H9 (cell line): ENCODE results near the gene WNT5B. TPM values are rescaled to one million over a fixed set of nuclear protein-coding genes. Genes with fewer than 3 reads are reported as not detected.
A peak's percentile ranks its signal among the peaks of the same experiment; 100 is the strongest.

ENCODE experiments used
- DNase-seq: peaks from one replicate; pipeline ENCODE4 v3.0.0-alpha.2; 2017
- H2AFZ ChIP-seq: one replicate; pipeline ENCODE4 v1.6.1; 2013; ENCODE audit warnings: mild to moderate bottlenecking, low read length, control low read depth, moderate library complexity
- H2AK5ac ChIP-seq: 2 replicates; pipeline ENCODE4 v1.6.1; 2013; ENCODE audit warnings: low read length, control low read depth, mixed read lengths; ENCODE audit not compliant: insufficient read length
- H2BK120ac ChIP-seq: one replicate; pipeline ENCODE4 v1.6.1; 2013; ENCODE audit warnings: low read depth, mild to moderate bottlenecking, low read length, control low read depth, inconsistent platforms; ENCODE audit not compliant: poor library complexity, severe bottlenecking
- H2BK12ac ChIP-seq: 2 replicates; pipeline ENCODE4 v1.6.1; 2013; ENCODE audit warnings: low read length, control low read depth, mixed read lengths, low read depth; ENCODE audit not compliant: insufficient read length
- H2BK15ac ChIP-seq: 2 replicates; pipeline ENCODE4 v1.6.1; 2013; ENCODE audit warnings: low read depth, low read length, control low read depth
- H2BK20ac ChIP-seq: one replicate; pipeline ENCODE4 v1.6.1; 2013; ENCODE audit warnings: low read depth, mild to moderate bottlenecking, low read length, control low read depth, inconsistent platforms; ENCODE audit not compliant: poor library complexity, severe bottlenecking
- H2BK5ac ChIP-seq: 2 replicates; pipeline ENCODE4 v1.6.1; 2013; ENCODE audit warnings: low read length, control low read depth, mixed read lengths; ENCODE audit not compliant: insufficient read length
- H3K14ac ChIP-seq: 2 replicates; pipeline ENCODE4 v1.6.1; 2013; ENCODE audit warnings: low read length, control low read depth; ENCODE audit not compliant: insufficient read depth
- H3K18ac ChIP-seq: 2 replicates; pipeline ENCODE4 v1.6.1; 2013; ENCODE audit warnings: low read depth, mild to moderate bottlenecking, mixed read lengths, low read length, control low read depth; ENCODE audit not compliant: insufficient read length
- H3K23ac ChIP-seq: 2 replicates; pipeline ENCODE4 v1.6.1; 2013; ENCODE audit warnings: low read length, control low read depth, mixed read lengths, low read depth; ENCODE audit not compliant: insufficient read length
- H3K23me2 ChIP-seq: 2 replicates; pipeline ENCODE4 v1.6.1; 2013; ENCODE audit warnings: low read depth, mild to moderate bottlenecking, mixed read lengths, low read length, control low read depth; ENCODE audit not compliant: insufficient read length, poor library complexity, severe bottlenecking
- H3K27ac ChIP-seq: 2 replicates; pipeline ENCODE4 v1.5.1; 2013; ENCODE audit warnings: low read length, control low read depth, mixed read lengths, low read depth; ENCODE audit not compliant: insufficient read length
- H3K27me3 ChIP-seq: 2 replicates; pipeline ENCODE4 v1.6.1; 2013; ENCODE audit warnings: low read length, control low read depth, inconsistent platforms; ENCODE audit not compliant: insufficient read depth
- H3K4ac ChIP-seq: 2 replicates; pipeline ENCODE4 v1.6.1; 2013; ENCODE audit warnings: low read depth, mild to moderate bottlenecking, control low read depth, inconsistent platforms, low read length, moderate library complexity
- H3K4me1 ChIP-seq: 2 replicates; pipeline ENCODE4 v1.6.1; 2013; ENCODE audit warnings: low read length, control low read depth, inconsistent platforms; ENCODE audit not compliant: insufficient read depth
- H3K4me2 ChIP-seq: 2 replicates; pipeline ENCODE4 v1.6.1; 2013; ENCODE audit warnings: low read length, control low read depth, mixed read lengths; ENCODE audit not compliant: insufficient read length, insufficient read depth
- H3K56ac ChIP-seq: 2 replicates; pipeline ENCODE4 v1.6.1; 2013; ENCODE audit warnings: low read depth, mild to moderate bottlenecking, mixed read lengths, low read length, control low read depth; ENCODE audit not compliant: insufficient read length
- H3K79me1 ChIP-seq: 2 replicates; pipeline ENCODE4 v1.6.1; 2013; ENCODE audit warnings: low read depth, mild to moderate bottlenecking, moderate library complexity, low read length, control low read depth, inconsistent platforms; ENCODE audit not compliant: insufficient read depth, poor library complexity, severe bottlenecking
- H3K79me2 ChIP-seq: 2 replicates; pipeline ENCODE4 v1.6.1; 2013; ENCODE audit warnings: low read length, control low read depth, inconsistent platforms; ENCODE audit not compliant: insufficient read depth
- H3K9ac ChIP-seq: 2 replicates; pipeline ENCODE4 v1.6.1; 2013; ENCODE audit warnings: low read length, control low read depth, mixed read lengths; ENCODE audit not compliant: insufficient read length; ENCODE audit errors: extremely low read depth
- H3K9me3 ChIP-seq: one replicate; pipeline ENCODE4 v1.6.1; 2013; ENCODE audit warnings: low read depth, low read length, inconsistent platforms; ENCODE audit not compliant: control insufficient read depth
- H3T11ph ChIP-seq: one replicate; pipeline ENCODE4 v1.6.1; 2013; ENCODE audit warnings: mild to moderate bottlenecking, low read length, control low read depth, inconsistent platforms
- H4K20me1 ChIP-seq: one replicate; pipeline ENCODE4 v1.6.1; 2013; ENCODE audit not compliant: control insufficient read depth, insufficient read length, insufficient read depth
- H4K5ac ChIP-seq: 2 replicates; pipeline ENCODE4 v1.6.1; 2013; ENCODE audit warnings: low read depth, mild to moderate bottlenecking, mixed read lengths, low read length, control low read depth; ENCODE audit not compliant: insufficient read length
- H4K8ac ChIP-seq: replicated peaks from 2 replicates; pipeline ENCODE4 v1.6.1; 2013; ENCODE audit warnings: low read length, control low read depth, mixed read lengths, low read depth; ENCODE audit not compliant: insufficient read length
- H4K91ac ChIP-seq: 2 replicates; pipeline ENCODE4 v1.6.1; 2013; ENCODE audit warnings: low read depth, mild to moderate bottlenecking, moderate library complexity, mixed read lengths, low read length, control low read depth; ENCODE audit not compliant: insufficient read length
- H3K27ac Mint-ChIP-seq, 3 experiments: 2 replicates in 2 of 3; 3 replicates in 1 of 3; pipeline ENCODE4 v1.8.0; 2020 to 2021; ENCODE audit warnings: mixed read lengths in 3 of 3, mild to moderate bottlenecking in 1 of 3, moderate library complexity in 1 of 3
- H3K27me3 Mint-ChIP-seq: 2 replicates; pipeline ENCODE4 v1.8.0; 2021; ENCODE audit warnings: low read depth, mild to moderate bottlenecking, moderate library complexity, mixed read lengths
- H3K36me3 Mint-ChIP-seq, 3 experiments: 2 replicates in 2 of 3; 3 replicates in 1 of 3; pipeline ENCODE4 v1.8.0; 2020 to 2021; ENCODE audit warnings: low read depth in 3 of 3, mixed read lengths in 3 of 3; ENCODE audit not compliant: insufficient read depth in 1 of 3
- H3K4me1 Mint-ChIP-seq, 2 experiments: 2 replicates each; pipeline ENCODE4 v1.8.0; 2020; ENCODE audit warnings: mixed read lengths in 2 of 2
- H3K4me3 Mint-ChIP-seq, 2 experiments: 2 replicates in 1 of 2; 3 replicates in 1 of 2; pipeline ENCODE4 v1.8.0; 2020 to 2021; ENCODE audit warnings: mild to moderate bottlenecking in 2 of 2, mixed read lengths in 2 of 2, moderate library complexity in 1 of 2
- H3K9me3 Mint-ChIP-seq, 2 experiments: 2 replicates in 1 of 2; 3 replicates in 1 of 2; pipeline ENCODE4 v1.8.0; 2020; ENCODE audit warnings: mild to moderate bottlenecking in 2 of 2, mixed read lengths in 2 of 2, moderate library complexity in 1 of 2
- CTCF ChIP-seq: fragments of 200-600 bp; sonication (generic); conservative IDR thresholded peaks from 3 replicates; pipeline ENCODE4 v1.8.0; 2021; ENCODE audit warnings: antibody characterized with exemption, mild to moderate bottlenecking
- WGBS: extraction: QIAGEN DNeasy Blood & Tissue Kit; methylation state at CpG from one replicate; pipeline ENCODE4 v1.1.7; 2013; ENCODE audit warnings: missing lambda C conversion rate, low lambda C conversion rate, mixed read lengths; ENCODE audit not compliant: insufficient read length; ENCODE audit errors: extremely low coverage; 5-methylcytosine and 5-hydroxymethylcytosine counted together
- total RNA-seq: library from RNA; stranded (reverse); gene quantifications from 2 replicates; pipeline ENCODE4 v1.2.1, GENCODE V29; 2021

Gene WNT5B
- total RNA-seq, 1 experiment from 2014 or later: 1.5 TPM

- H3K9me3 ChIP-seq: no peaks in the 10 kb centered on the region
- no peak overlapping the region for H2BK120ac ChIP-seq
- H3K9ac ChIP-seq: no peak overlapping the region
- H3K14ac ChIP-seq: no peak overlapping the region
- no peaks in the 10 kb centered on the region for H3K4me1 ChIP-seq
- WGBS: no CpG with 5 or more reads among the region's 4 CpGs
- H3K18ac ChIP-seq: no peak overlapping the region
- no peak overlapping the region for H3T11ph ChIP-seq
- H3K79me1 ChIP-seq: no peaks in the 10 kb centered on the region
- no peak overlapping the region for H4K91ac ChIP-seq
- H2AFZ ChIP-seq: peak overlapping the region; percentile 87
- TF ChIP-seq CTCF: no peak
- H3K23ac ChIP-seq: no peak overlapping the region
- peaks cover 37% of the 10 kb centered on the region for H3K27me3 Mint-ChIP-seq
- no peak overlapping the region for H2BK20ac ChIP-seq
- H3K56ac ChIP-seq: no peak overlapping the region
- H3K36me3 Mint-ChIP-seq: no peaks in the 10 kb centered on the region
- no peak overlapping the region for H4K5ac ChIP-seq
- no peak overlapping the region for H2AK5ac ChIP-seq
- no peak for DNase-seq
- peaks cover 4 to 8% of the 10 kb centered on the region in 2 experiments; a peak in 3 of 4 replicates for H3K4me1 Mint-ChIP-seq
- no peaks in the 10 kb centered on the region for H4K20me1 ChIP-seq
- H4K8ac ChIP-seq: no peak overlapping the region
- no peaks in the 10 kb centered on the region for H3K9me3 Mint-ChIP-seq
- H3K27ac ChIP-seq: no peak overlapping the region
- H3K79me2 ChIP-seq: no peaks in the 10 kb centered on the region
- no peak overlapping the region for H3K4me3 Mint-ChIP-seq
- no peak overlapping the region for H3K4me2 ChIP-seq
- no peak overlapping the region for H3K4ac ChIP-seq
- no peaks in the 10 kb centered on the region for H3K27me3 ChIP-seq
- no peak overlapping the region for H2BK15ac ChIP-seq
- no peaks in the 10 kb centered on the region for H3K23me2 ChIP-seq
- no peak overlapping the region for H2BK5ac ChIP-seq
- no peak overlapping the region for H2BK12ac ChIP-seq
- no peak overlapping the region for H3K27ac Mint-ChIP-seq
These were observed 15.2 kb upstream of the WNT5B start for GRCh38 chr12:1613860-1614259.
